Hepatocyte (in vitro differentiated cells): Measurements from ENCODE around the gene TUG1.

Experiments
- CTCF ChIP-seq: fragments of 200-600 bp; sonication (generic); IDR thresholded peaks from 2 replicates; pipeline ENCODE4 v1.5.1; 2016; ENCODE audit warnings: antibody characterized with exemption, mild to moderate bottlenecking; ENCODE audit not compliant: poor library complexity
- EZH2 ChIP-seq: fragments of 200-600 bp; sonication (generic); IDR thresholded peaks from 2 replicates; pipeline ENCODE4 v1.6.1; 2016; ENCODE audit warnings: antibody characterized with exemption, mild to moderate bottlenecking, borderline replicate concordance
- EZH2phosphoT487 ChIP-seq: fragments of 200-600 bp; sonication (generic); IDR thresholded peaks from one replicate; pipeline ENCODE4 v1.6.1; 2018; ENCODE audit warnings: antibody characterized with exemption, mild to moderate bottlenecking, low read depth, moderate library complexity; ENCODE audit not compliant: unreplicated experiment, severe bottlenecking

DNA sequence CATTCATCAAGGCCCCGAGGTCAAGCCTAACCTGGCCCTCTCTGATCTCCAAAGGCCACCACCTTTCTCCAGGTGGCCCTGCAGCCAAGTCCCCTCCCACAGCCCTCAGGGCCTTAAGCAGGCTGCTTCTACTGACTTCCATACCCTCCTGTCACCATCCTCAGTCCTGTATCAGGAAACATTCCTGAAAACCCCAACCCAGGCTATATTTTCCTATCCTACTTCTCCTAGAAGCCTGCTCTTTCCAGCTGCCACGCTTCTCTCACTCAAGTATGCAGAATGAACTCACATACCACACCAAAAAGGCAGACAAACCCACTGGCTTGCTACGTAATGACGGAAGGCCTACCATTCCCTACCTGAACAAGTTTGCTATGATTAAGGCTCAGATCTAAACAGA, 24.1 kb upstream of the TUG1 start:
- no peak for TF ChIP-seq CTCF
- TF ChIP-seq EZH2 = no peak
- no peak for TF ChIP-seq EZH2phosphoT487
